Spinal cord (tissue), 10 donors: ENCODE results near the gene DDX20. TPM values are rescaled to one million over a fixed set of nuclear protein-coding genes. Genes with fewer than 3 reads are reported as not detected.

Experiments
- DNase-seq, 6 donors: peaks; one replicate each; pipeline versions ENCODE4 v3.0.0 to v3.0.0-alpha.2; 2013 to 2015; ENCODE audit warnings: low spot score in 6 of 6, low read depth in 4 of 6
- H3K27ac ChIP-seq: one replicate; pipeline ENCODE4 v1.5.1; 2013; ENCODE audit warnings: low read depth, low read length, control low read depth
- H3K27me3 ChIP-seq: one replicate; pipeline ENCODE4 v1.6.1; 2013; ENCODE audit warnings: low read length; ENCODE audit not compliant: control insufficient read depth, insufficient read depth
- H3K36me3 ChIP-seq: one replicate; pipeline ENCODE4 v1.6.1; 2013; ENCODE audit warnings: low read length; ENCODE audit not compliant: control insufficient read depth, insufficient read depth
- H3K4me1 ChIP-seq: one replicate; pipeline ENCODE4 v1.6.1; 2013; ENCODE audit warnings: low read length; ENCODE audit not compliant: control insufficient read depth, insufficient read depth
- H3K4me3 ChIP-seq: one replicate; pipeline ENCODE4 v1.5.1; 2013; ENCODE audit warnings: low read depth, low read length, control low read depth
- H3K9me3 ChIP-seq: one replicate; pipeline ENCODE4 v1.6.1; 2013; ENCODE audit warnings: low read length; ENCODE audit not compliant: control insufficient read depth, insufficient read depth
- WGBS: methylation state at CpG from one replicate; pipeline ENCODE4 v1.1.5; 2013; ENCODE audit warnings: missing lambda C conversion rate; ENCODE audit not compliant: insufficient coverage; 5-methylcytosine and 5-hydroxymethylcytosine counted together
- polyA plus RNA-seq, 2 donors: library from polyadenylated mRNA; unstranded; fragments of 120-200 nt; gene quantifications; one replicate each; pipeline ENCODE4 v1.2.1, GENCODE V29; 2013; ENCODE audit not compliant: insufficient read length in 2 of 2
- total RNA-seq, 2 donors: library from RNA; depleted of rRNA in 1 of 2; stranded (reverse); fragments of 120-200 nt in 1 of 2; fragments of >200 nt in 1 of 2; gene quantifications; one replicate each; pipeline versions ENCODE4 v1.2.3 to v1.2.4, GENCODE V29; 2013 to 2014
- donor health status: healthy.

The DDX20 gene
- total and polyA plus RNA-seq, 4 donors: 12.6 to 18.5 (median 16.8) TPM

- Histone ChIP-seq H3K27me3 (no peaks in the 10 kb centered on the region), H3K27ac (no peak overlapping the region), H3K4me3 (no peak overlapping the region), H3K9me3 (no peaks in the 10 kb centered on the region), H3K4me1 (peaks cover 4% of the 10 kb centered on the region), H3K36me3 (peaks cover 30% of the 10 kb centered on the region)
- no peak for DNase-seq
- 70% methylated on average over 1 of the region's 2 CpGs for WGBS
Measured at GRCh38 chr1:111778541-111779051, 22.9 kb downstream of the DDX20 start.

DNA sequence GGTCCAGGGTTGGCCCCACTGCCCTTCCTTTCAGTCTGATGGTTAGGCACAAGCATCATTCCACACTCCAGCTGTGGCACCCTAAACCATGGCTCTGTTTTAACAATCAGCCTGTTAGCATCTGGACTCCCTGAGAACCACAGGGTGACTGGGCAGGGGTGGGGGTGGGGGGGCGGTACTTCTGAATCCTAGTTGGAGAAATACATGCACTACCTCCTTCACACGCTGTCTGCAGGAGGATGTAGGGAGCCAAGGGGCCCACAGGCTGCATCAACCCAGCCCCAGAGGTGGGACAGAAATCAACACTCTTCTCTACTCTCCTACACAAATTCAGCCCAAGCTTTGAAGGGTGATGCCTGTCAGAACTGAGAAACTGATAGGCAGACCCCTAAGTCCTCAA lies 23.8 kb downstream of the DDX20 start:
- no peak for DNase-seq
- Histone ChIP-seq H3K27me3 (no peaks in the 10 kb centered on the region), H3K36me3 (peaks cover 30% of the 10 kb centered on the region), H3K4me3 (no peak overlapping the region), H3K4me1 (peaks cover 4% of the 10 kb centered on the region), H3K27ac (no peak overlapping the region), H3K9me3 (no peaks in the 10 kb centered on the region)
- WGBS: no CpG with 5 or more reads among the region's 2 CpGs

- Histone ChIP-seq H3K4me3 (no peak overlapping the region), H3K36me3 (peaks cover 12% of the 10 kb centered on the region), H3K9me3 (no peaks in the 10 kb centered on the region), H3K4me1 (no peaks in the 10 kb centered on the region), H3K27me3 (no peaks in the 10 kb centered on the region), H3K27ac (no peak overlapping the region)
- no CpG with 5 or more reads among the region's 4 CpGs for WGBS
- DNase-seq: no peak
Measured at GRCh38 chr1:111784273-111784901, 28.7 kb downstream of the DDX20 start.

DNA sequence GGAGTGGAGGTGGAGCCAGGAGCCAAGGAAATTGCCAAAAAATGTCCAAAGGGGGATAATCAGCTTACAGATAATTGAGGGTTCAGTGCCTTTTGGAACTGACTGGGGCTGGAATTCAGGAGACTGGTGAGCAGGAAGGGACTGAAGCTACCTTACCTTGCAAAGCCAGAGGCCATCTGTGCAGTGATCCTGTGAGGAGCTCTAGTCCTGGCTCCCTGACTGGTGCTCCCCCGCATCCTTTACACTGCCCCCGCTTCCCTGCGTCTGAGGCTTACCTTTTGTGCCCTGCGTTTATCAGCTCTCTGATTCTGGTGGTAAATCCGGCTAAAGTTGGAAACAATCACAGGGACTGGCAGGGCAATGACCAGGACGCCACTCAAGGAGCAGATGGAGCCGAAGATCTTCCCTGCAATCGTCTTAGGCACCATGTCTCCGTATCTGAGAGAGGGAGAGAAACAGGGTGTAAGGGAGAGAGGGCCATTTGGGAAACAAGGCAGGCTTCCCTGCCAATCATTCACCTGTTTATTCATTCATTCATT lies 31.0 kb downstream of the DDX20 start:
- H3K4me1 ChIP-seq: no peaks in the 10 kb centered on the region
- no peaks in the 10 kb centered on the region for H3K9me3 ChIP-seq
- H3K27me3 ChIP-seq: no peaks in the 10 kb centered on the region
- 94% methylated on average over 9 of the region's 9 CpGs for WGBS
- H3K27ac ChIP-seq: no peak overlapping the region
- no peak overlapping the region for H3K4me3 ChIP-seq
- H3K36me3 ChIP-seq: no peaks in the 10 kb centered on the region
- peak in 1 of 6 donors; percentile 32 for DNase-seq

- Histone ChIP-seq H3K4me3 (no peak overlapping the region), H3K27ac (no peak overlapping the region), H3K27me3 (no peaks in the 10 kb centered on the region), H3K36me3 (no peaks in the 10 kb centered on the region), H3K4me1 (peaks cover 1% of the 10 kb centered on the region), H3K9me3 (no peaks in the 10 kb centered on the region)
- peak in 1 of 6 donors; percentile 73 for DNase-seq
- 49% methylated on average over 3 of the region's 5 CpGs for WGBS
Measured at GRCh38 chr1:111789142-111789541, 33.4 kb downstream of the DDX20 start.

- 60% methylated on average over 1 of the region's 2 CpGs for WGBS
- H3K4me3 ChIP-seq: no peak overlapping the region
- no peaks in the 10 kb centered on the region for H3K9me3 ChIP-seq
- H3K4me1 ChIP-seq: peaks cover 4% of the 10 kb centered on the region
- DNase-seq: peak in 2 of 6 donors; percentile 24 to 55
- H3K36me3 ChIP-seq: no peaks in the 10 kb centered on the region
- H3K27me3 ChIP-seq: no peaks in the 10 kb centered on the region
- H3K27ac ChIP-seq: no peak overlapping the region
Measured at GRCh38 chr1:111789666-111790316, 34.1 kb downstream of the DDX20 start.

- WGBS: 55% methylated on average over 4 of the region's 6 CpGs
- Histone ChIP-seq H3K4me1 (peaks cover 4% of the 10 kb centered on the region), H3K27me3 (no peaks in the 10 kb centered on the region), H3K9me3 (no peaks in the 10 kb centered on the region), H3K4me3 (no peak overlapping the region), H3K36me3 (no peaks in the 10 kb centered on the region), H3K27ac (no peak overlapping the region)
- no peak for DNase-seq
Measured at GRCh38 chr1:111791776-111792175, 36.1 kb downstream of the DDX20 start.

- Histone ChIP-seq H3K4me1 (peaks cover 4% of the 10 kb centered on the region), H3K36me3 (no peaks in the 10 kb centered on the region), H3K4me3 (no peak overlapping the region), H3K27ac (no peak overlapping the region), H3K9me3 (no peaks in the 10 kb centered on the region), H3K27me3 (no peaks in the 10 kb centered on the region)
- 86% methylated on average over 4 of the region's 5 CpGs for WGBS
- DNase-seq: no peak
Measured at GRCh38 chr1:111792249-111792648, 36.5 kb downstream of the DDX20 start.

DNA sequence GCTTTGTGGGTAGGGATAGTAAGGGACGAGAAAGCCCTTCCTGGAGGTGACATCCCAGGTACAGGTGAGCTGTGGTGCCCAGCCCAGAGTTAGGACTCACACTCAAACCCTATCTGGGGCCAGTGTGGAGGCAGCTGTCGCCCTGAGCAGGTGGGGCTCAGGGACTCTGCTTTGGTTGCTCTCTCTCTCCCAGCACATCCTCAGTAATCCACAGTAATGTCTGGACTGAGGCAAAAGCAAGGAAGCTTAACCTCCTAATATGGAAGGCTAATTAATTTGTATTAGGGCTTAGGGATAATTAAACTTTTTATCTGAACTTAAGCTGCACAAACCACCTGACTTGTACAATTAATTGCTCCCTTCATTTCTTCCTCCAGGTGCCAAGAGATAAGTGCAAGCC lies 38.2 kb downstream of the DDX20 start:
- peaks cover 4% of the 10 kb centered on the region for H3K4me1 ChIP-seq
- 0% methylated on average over 1 of the region's 2 CpGs for WGBS
- H3K4me3 ChIP-seq: no peak overlapping the region
- no peaks in the 10 kb centered on the region for H3K9me3 ChIP-seq
- no peaks in the 10 kb centered on the region for H3K27me3 ChIP-seq
- DNase-seq: peak in 1 of 6 donors; percentile 51
- H3K36me3 ChIP-seq: no peaks in the 10 kb centered on the region
- no peak overlapping the region for H3K27ac ChIP-seq

DNA sequence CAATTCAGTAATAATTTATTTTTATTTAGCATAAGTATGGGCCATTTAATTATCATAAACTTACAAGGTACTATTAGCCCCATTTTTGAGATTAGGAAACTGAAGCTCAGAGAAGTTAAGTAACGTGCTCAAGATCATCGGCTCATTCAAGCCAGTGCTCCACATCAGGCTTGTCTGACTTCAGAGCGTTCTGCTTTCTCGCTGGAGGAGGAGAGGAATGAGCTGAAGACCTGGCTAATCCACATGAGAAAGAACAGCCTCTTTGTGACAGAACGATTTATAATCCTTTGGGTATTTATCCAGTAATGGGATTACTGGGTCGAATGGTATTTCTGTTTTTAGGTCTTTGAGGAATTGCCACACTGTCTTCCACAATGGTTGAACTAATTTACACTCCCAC lies 39.7 kb downstream of the DDX20 start:
- H3K36me3 ChIP-seq: no peaks in the 10 kb centered on the region
- no peak overlapping the region for H3K4me3 ChIP-seq
- WGBS: 95% methylated on average over 4 of the region's 6 CpGs
- H3K9me3 ChIP-seq: peaks cover 1% of the 10 kb centered on the region
- no peaks in the 10 kb centered on the region for H3K27me3 ChIP-seq
- no peak for DNase-seq
- no peak overlapping the region for H3K27ac ChIP-seq
- peaks cover 4% of the 10 kb centered on the region for H3K4me1 ChIP-seq
